Dendritic cell treated with granulocyte-macrophage colony-stimulating factor and Interleukin-4, amounts not matched to agents 40 ng/mL and 50 ng/mL, for 4 days (primary cell): ENCODE measurements around the gene UNC80.
"Not testable (repeated sequence)": the region's sequence is repeated elsewhere in the genome, so short reads cannot be mapped to it uniquely, and the experiment has no call there.

Experiments used
- H3K27ac Mint-ChIP-seq: one replicate; pipeline ENCODE4 v1.8.0; 2022; ENCODE audit warnings: mild to moderate bottlenecking, mixed read lengths
- H3K27me3 Mint-ChIP-seq: one replicate; pipeline ENCODE4 v1.8.0; 2022; ENCODE audit warnings: mild to moderate bottlenecking, mixed read lengths
- H3K36me3 Mint-ChIP-seq: one replicate; pipeline ENCODE4 v1.8.0; 2022; ENCODE audit warnings: low read depth, mixed read lengths
- H3K4me1 Mint-ChIP-seq: one replicate; pipeline ENCODE4 v1.8.0; 2022; ENCODE audit warnings: low read depth, mixed read lengths
- H3K4me3 Mint-ChIP-seq: one replicate; pipeline ENCODE4 v1.8.0; 2022; ENCODE audit warnings: mild to moderate bottlenecking, moderate library complexity, mixed read lengths
- H3K9me3 Mint-ChIP-seq: one replicate; pipeline ENCODE4 v1.8.0; 2022; ENCODE audit warnings: mixed read lengths
- intact Hi-C: fragments of 100-400 bp; cut with micrococcal nuclease; formaldehyde crosslinking; loops from one replicate; pipeline ENCODE4 v1.15.0; 2022

The UNC80 gene

GRCh38 chr2:209772290-209772685, 656 bp downstream of the UNC80 start:
- peaks cover 25% of the 10 kb centered on the region for H3K27me3 Mint-ChIP-seq
- H3K4me3 Mint-ChIP-seq = no peak overlapping the region
- intact Hi-C loops = no loop called here
- H3K4me1 Mint-ChIP-seq = no peaks in the 10 kb centered on the region
- no peaks in the 10 kb centered on the region for H3K9me3 Mint-ChIP-seq
- no peaks in the 10 kb centered on the region for H3K36me3 Mint-ChIP-seq
- H3K27ac Mint-ChIP-seq = no peak overlapping the region

GRCh38 chr2:209773377-209773776, 1.7 kb downstream of the UNC80 start:
- Mint-ChIP-seq H3K4me3 (no peak overlapping the region), H3K36me3 (no peaks in the 10 kb centered on the region), H3K27ac (no peak overlapping the region), H3K27me3 (peaks cover 25% of the 10 kb centered on the region), H3K9me3 (no peaks in the 10 kb centered on the region), H3K4me1 (no peaks in the 10 kb centered on the region)
- intact Hi-C loops = no loop called here

GRCh38 chr2:209787416-209787815, 15.8 kb downstream of the UNC80 start:
- Mint-ChIP-seq H3K9me3 (no peaks in the 10 kb centered on the region), H3K27me3 (no peaks in the 10 kb centered on the region), H3K36me3 (no peaks in the 10 kb centered on the region), H3K4me1 (peaks cover 9% of the 10 kb centered on the region), H3K4me3 (no peak overlapping the region), H3K27ac (no peak overlapping the region)
- intact Hi-C loops = no loop called here

- intact Hi-C loops = no loop called here
- no peak overlapping the region for H3K4me3 Mint-ChIP-seq
- no peaks in the 10 kb centered on the region for H3K27me3 Mint-ChIP-seq
- no peaks in the 10 kb centered on the region for H3K36me3 Mint-ChIP-seq
- peaks cover 9% of the 10 kb centered on the region for H3K4me1 Mint-ChIP-seq
- no peaks in the 10 kb centered on the region for H3K9me3 Mint-ChIP-seq
- no peak overlapping the region for H3K27ac Mint-ChIP-seq
Observed at GRCh38 chr2:209788925-209789324, 17.3 kb downstream of the UNC80 start.

DNA sequence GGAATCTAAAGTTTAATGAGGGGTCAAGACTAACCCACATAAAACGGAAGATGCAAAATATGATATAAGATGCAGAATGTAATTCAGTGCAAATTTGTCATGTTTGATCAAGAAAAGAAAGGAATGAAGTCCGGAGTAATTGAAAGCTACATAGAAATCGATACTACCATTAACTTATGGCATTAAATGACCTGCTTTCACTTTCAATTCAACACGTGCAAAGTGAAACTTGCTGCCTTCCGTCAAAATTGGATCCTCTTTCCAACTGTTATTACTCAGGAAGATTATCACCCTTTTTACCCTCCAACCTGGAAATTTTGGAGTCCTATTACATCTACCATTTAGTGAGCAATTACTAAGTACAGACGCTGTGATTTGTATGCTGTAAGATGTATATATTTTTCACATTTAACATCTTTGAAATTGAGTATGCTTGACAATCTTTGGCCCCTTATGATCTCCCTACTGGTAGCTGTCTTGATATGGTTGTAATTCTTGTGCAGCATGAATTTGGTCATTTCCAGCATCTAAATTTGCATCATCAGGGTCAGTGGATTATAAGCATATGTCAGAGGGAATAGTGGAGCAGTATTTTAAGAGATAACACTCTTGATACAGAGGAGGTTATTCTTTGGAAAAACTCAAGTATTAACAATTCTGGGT, 18.6 kb downstream of the UNC80 start:
- Mint-ChIP-seq H3K27ac (no peak overlapping the region), H3K4me3 (peak overlapping the region; percentile 45), H3K9me3 (no peaks in the 10 kb centered on the region), H3K27me3 (no peaks in the 10 kb centered on the region), H3K4me1 (peaks cover 9% of the 10 kb centered on the region), H3K36me3 (no peaks in the 10 kb centered on the region)
- intact Hi-C loops = no loop called here

GRCh38 chr2:209791151-209791550, 19.5 kb downstream of the UNC80 start:
- Mint-ChIP-seq H3K9me3 (no peaks in the 10 kb centered on the region), H3K4me3 (no peak overlapping the region), H3K27ac (no peak overlapping the region), H3K36me3 (no peaks in the 10 kb centered on the region), H3K27me3 (no peaks in the 10 kb centered on the region), H3K4me1 (peaks cover 9% of the 10 kb centered on the region)
- intact Hi-C loops = no loop called here

DNA sequence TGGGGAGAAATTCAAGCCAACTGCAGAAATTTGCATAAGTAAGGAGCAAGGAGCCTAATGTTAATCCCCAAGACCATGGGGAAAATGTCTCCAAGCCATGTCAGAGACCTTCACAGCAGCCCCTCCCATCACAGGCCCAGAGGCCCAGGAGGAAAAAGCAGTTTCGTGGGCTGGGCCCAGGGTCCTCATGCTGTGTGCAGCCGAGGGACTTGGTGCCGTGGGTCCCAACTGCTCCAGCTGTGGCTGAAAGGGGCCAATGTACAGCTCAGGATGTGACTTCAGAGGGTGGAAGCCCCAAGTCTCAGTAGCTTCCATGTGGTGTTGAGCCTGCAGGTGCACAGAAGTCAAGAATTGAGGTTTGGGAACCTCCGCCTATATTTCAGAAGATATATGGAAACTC, 23.8 kb downstream of the UNC80 start:
- H3K4me3 Mint-ChIP-seq, H3K4me1 Mint-ChIP-seq, H3K36me3 Mint-ChIP-seq, intact Hi-C loops, H3K9me3 Mint-ChIP-seq, H3K27ac Mint-ChIP-seq, H3K27me3 Mint-ChIP-seq: not testable (repeated sequence)

- no peaks in the 10 kb centered on the region for H3K4me1 Mint-ChIP-seq
- peaks cover 14% of the 10 kb centered on the region for H3K9me3 Mint-ChIP-seq
- intact Hi-C loops = no loop called here
- H3K27ac Mint-ChIP-seq = no peak overlapping the region
- no peaks in the 10 kb centered on the region for H3K27me3 Mint-ChIP-seq
- no peaks in the 10 kb centered on the region for H3K36me3 Mint-ChIP-seq
- no peak overlapping the region for H3K4me3 Mint-ChIP-seq
Observed at GRCh38 chr2:209805351-209805750, 33.7 kb downstream of the UNC80 start.

DNA sequence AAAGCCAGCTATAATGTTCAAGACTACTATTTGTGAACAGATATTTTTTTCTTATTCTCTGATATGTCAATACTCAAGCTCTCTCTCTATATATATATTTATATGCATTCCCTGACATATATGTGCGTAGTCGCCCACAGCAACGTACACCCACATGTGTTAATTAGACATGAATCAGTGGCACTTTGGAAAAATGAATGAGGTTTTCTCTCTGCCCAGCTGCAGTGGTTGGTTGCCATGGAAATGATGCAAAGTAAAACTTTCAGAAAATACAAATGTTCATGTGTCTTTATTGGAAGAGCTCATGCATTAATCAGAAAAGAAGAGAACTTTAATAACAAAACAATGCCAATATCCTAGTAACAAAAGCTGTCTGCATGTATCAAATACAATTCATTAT, 34.7 kb downstream of the UNC80 start:
- Mint-ChIP-seq H3K9me3 (peaks cover 14% of the 10 kb centered on the region), H3K27me3 (no peaks in the 10 kb centered on the region), H3K36me3 (no peaks in the 10 kb centered on the region), H3K4me1 (no peaks in the 10 kb centered on the region), H3K27ac (no peak overlapping the region), H3K4me3 (no peak overlapping the region)
- intact Hi-C loops = no loop called here

- intact Hi-C loops = no loop called here
- Mint-ChIP-seq H3K4me3 (no peak overlapping the region), H3K27me3 (no peaks in the 10 kb centered on the region), H3K4me1 (no peaks in the 10 kb centered on the region), H3K27ac (no peak overlapping the region), H3K36me3 (no peaks in the 10 kb centered on the region), H3K9me3 (peaks cover 14% of the 10 kb centered on the region)
Observed at GRCh38 chr2:209808521-209808920, 36.9 kb downstream of the UNC80 start.

DNA sequence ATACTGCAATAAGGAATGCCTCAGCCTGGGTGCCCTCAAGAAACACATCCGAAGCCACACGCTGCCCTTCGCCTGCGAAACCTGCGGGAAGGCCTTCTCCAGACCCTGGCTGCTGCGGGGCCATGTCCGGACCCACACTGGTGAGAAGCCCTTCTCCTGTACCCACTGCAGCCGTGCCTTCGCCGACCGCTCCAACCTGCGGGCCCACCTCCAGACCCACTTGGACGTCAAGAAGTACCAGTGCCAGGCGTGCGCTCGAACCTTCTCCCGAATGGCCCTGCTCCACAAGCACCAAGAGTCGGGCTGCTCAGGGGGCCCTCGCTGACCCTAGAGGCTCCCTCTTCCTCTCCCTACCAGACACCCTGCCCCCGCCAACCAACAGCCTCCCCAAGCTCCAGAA, 37.6 kb downstream of the UNC80 start:
- Mint-ChIP-seq H3K9me3 (peaks cover 14% of the 10 kb centered on the region), H3K36me3 (no peaks in the 10 kb centered on the region), H3K4me1 (no peaks in the 10 kb centered on the region), H3K27me3 (no peaks in the 10 kb centered on the region), H3K27ac (no peak overlapping the region), H3K4me3 (no peak overlapping the region)
- intact Hi-C loops = no loop called here

GRCh38 chr2:209817844-209818271, 46.2 kb downstream of the UNC80 start:
- intact Hi-C loops = no loop called here
- H3K27me3 Mint-ChIP-seq = no peaks in the 10 kb centered on the region
- H3K27ac Mint-ChIP-seq = no peak overlapping the region
- H3K9me3 Mint-ChIP-seq = no peaks in the 10 kb centered on the region
- H3K36me3 Mint-ChIP-seq = no peaks in the 10 kb centered on the region
- no peak overlapping the region for H3K4me3 Mint-ChIP-seq
- peaks cover 5% of the 10 kb centered on the region for H3K4me1 Mint-ChIP-seq

DNA sequence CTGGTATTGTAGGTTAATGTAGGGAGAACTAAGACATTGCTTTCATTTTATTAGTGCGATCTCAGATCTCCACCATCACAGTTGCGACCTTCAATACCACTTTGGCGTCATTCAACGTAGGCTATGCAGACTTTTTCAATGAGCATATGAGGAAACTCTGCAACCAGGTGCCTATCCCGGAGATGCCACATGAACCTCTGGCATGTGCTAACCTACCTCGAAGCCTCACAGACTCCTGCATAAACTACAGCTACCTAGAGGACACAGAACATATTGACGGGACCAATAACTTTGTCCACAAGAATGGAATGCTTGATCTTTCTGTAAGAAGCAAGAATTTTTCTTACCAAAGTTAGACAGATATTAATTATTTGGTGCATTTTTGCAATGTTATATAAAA, 47.3 kb downstream of the UNC80 start:
- Mint-ChIP-seq H3K4me1 (peaks cover 5% of the 10 kb centered on the region), H3K4me3 (no peak overlapping the region), H3K9me3 (no peaks in the 10 kb centered on the region), H3K27ac (no peak overlapping the region), H3K27me3 (no peaks in the 10 kb centered on the region), H3K36me3 (no peaks in the 10 kb centered on the region)
- intact Hi-C loops = no loop called here

DNA sequence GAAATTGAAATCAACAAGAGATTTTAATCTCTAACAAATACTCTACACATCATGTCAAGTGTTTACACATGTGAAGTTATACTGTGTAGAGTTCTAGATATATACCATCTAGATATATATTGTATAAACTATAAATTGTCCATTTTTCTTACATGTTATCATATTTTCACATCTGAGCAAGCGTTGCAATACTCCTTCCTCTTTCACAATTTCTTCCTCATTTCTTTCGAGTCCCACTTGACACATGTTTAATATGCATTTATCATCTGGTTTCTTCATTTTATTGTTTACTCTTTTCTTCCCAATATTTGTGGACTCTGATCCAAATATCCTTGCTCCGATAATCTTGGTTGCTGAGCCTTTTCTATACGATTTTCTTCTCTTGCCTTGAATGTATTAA, 50.2 kb downstream of the UNC80 start:
- Mint-ChIP-seq H3K36me3 (no peaks in the 10 kb centered on the region), H3K27me3 (no peaks in the 10 kb centered on the region), H3K4me1 (peaks cover 5% of the 10 kb centered on the region), H3K9me3 (no peaks in the 10 kb centered on the region), H3K27ac (no peak overlapping the region), H3K4me3 (no peak overlapping the region)
- intact Hi-C loops = no loop called here

- H3K27me3 Mint-ChIP-seq = no peaks in the 10 kb centered on the region
- peaks cover 5% of the 10 kb centered on the region for H3K4me1 Mint-ChIP-seq
- no peaks in the 10 kb centered on the region for H3K9me3 Mint-ChIP-seq
- no peaks in the 10 kb centered on the region for H3K36me3 Mint-ChIP-seq
- no peak overlapping the region for H3K4me3 Mint-ChIP-seq
- intact Hi-C loops = no loop called here
- no peak overlapping the region for H3K27ac Mint-ChIP-seq
Observed at GRCh38 chr2:209823484-209823883, 51.9 kb downstream of the UNC80 start.
